Tibial nerve (tissue), 4 donors: ENCODE data around the gene SPDYE17. TPM values are rescaled to one million over a fixed set of nuclear protein-coding genes. Genes with fewer than 3 reads are reported as not detected.
"Not testable (repeated sequence)": the region's sequence is repeated elsewhere in the genome, so short reads cannot be mapped to it uniquely, and the experiment has no call there.

Experiments
- DNase-seq, 2 donors: peaks; one replicate each; pipeline ENCODE4 v3.0.0-alpha.2; 2019; ENCODE audit warnings: low spot score in 2 of 2
- H3K27ac ChIP-seq, 4 donors: fragments of 200-600 bp; sonication (generic) in 3 of 4; one replicate each; pipeline ENCODE4 v1.5.1; 2017 to 2019; ENCODE audit warnings: mild to moderate bottlenecking in 1 of 4
- H3K27me3 ChIP-seq, 2 donors: fragments of 200-600 bp; sonication (generic) in 1 of 2; one replicate each; pipeline versions ENCODE4 v1.5.1 to v1.6.0; 2017 to 2019
- H3K36me3 ChIP-seq, 3 donors: fragments of 200-600 bp; sonication (generic); one replicate each; pipeline ENCODE4 v1.5.1; 2018 to 2019
- H3K4me1 ChIP-seq, 4 donors: fragments of 200-600 bp; sonication (generic) in 3 of 4; one replicate each; pipeline ENCODE4 v1.5.1; 2017 to 2019
- H3K4me3 ChIP-seq, 4 donors: fragments of 200-600 bp; sonication (generic) in 3 of 4; one replicate each; pipeline ENCODE4 v1.5.1; 2017 to 2019; ENCODE audit warnings: mild to moderate bottlenecking in 1 of 4, moderate library complexity in 1 of 4
- H3K9me3 ChIP-seq, 4 donors: fragments of 200-600 bp; sonication (generic) in 3 of 4; one replicate each; pipeline ENCODE4 v1.5.1; 2017 to 2019
- WGBS, 2 donors: methylation state at CpG; one replicate each; pipeline ENCODE4 v1.1.5; 2018; 5-methylcytosine and 5-hydroxymethylcytosine counted together
- total RNA-seq, 4 donors: library from RNA; depleted of rRNA; stranded (reverse); fragments of >200 nt; gene quantifications; one replicate each; pipeline ENCODE4 v1.1.0, GENCODE V29; 2016

Gene SPDYE17, protein sequence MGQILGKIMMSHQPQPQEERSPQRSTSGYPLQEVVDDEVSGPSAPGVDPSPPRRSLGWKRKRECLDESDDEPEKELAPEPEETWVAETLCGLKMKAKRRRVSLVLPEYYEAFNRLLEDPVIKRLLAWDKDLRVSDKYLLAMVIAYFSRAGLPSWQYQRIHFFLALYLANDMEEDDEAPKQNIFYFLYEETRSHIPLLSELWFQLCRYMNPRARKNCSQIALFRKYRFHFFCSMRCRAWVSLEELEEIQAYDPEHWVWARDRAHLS
- not detected for total RNA-seq

GRCh38 chr7:77032261-77032660 lies at the start of gene SPDYE17:
Gene SPDYE17 (minus strand): TSS chr7:77032361. CDS start chr7:77030570, 1,791 bp downstream.
- not testable (repeated sequence) for H3K27me3 ChIP-seq, H3K36me3 ChIP-seq, H3K27ac ChIP-seq, DNase-seq, H3K9me3 ChIP-seq, H3K4me3 ChIP-seq, H3K4me1 ChIP-seq
- 88 to 91% methylated on average over 8 of the region's 8 CpGs for WGBS, 2 donors

- DNase-seq, H3K36me3 ChIP-seq, H3K4me1 ChIP-seq, H3K4me3 ChIP-seq, H3K27ac ChIP-seq, H3K9me3 ChIP-seq, H3K27me3 ChIP-seq: not testable (repeated sequence)
- WGBS, 2 donors, result 74 to 78% methylated on average over 2 of the region's 2 CpGs
Measured at GRCh38 chr7:77080236-77080635, 48.1 kb upstream of the SPDYE17 start.

DNA sequence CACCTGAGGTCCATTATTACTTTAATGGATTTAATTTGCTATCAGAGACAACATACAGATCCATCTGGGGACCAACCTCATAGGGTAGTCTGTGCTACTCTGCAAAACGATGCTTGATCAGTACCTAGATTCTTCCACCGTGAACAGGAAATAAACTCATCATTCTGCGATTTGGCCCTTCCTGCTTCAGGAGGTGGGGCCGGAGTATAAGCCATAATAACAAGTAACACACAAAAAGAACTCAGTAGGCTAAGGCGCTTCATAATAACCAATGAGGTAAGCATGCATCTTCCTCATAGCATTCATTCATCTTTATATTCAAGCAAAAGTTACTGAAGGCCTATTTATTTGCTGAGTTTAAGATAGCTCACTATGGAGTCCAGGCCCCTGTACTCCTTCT lies 47.5 kb upstream of the SPDYE17 start:
- H3K27ac ChIP-seq, H3K27me3 ChIP-seq, DNase-seq, H3K9me3 ChIP-seq, H3K36me3 ChIP-seq, H3K4me3 ChIP-seq, H3K4me1 ChIP-seq: not testable (repeated sequence)
- 83 to 88% methylated on average over 5 of the region's 5 CpGs for WGBS, 2 donors

DNA sequence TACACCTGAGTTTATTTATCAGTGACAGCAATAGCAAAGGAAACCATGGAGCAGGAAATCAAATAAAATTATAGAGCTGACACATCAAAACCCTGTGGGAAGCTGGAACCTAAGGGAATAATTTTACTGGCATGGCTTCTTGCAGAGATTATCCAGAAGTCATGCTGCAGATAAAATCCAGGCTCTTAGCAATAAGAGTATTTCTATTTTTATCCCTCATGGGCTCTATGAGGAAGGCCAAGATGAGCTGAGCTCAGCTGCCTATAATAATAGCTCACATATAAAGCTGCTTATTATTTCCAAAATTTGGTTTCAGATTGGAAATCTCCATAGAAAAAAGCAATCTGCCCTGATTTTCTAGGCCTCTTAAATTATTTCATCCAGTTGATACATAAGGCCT lies 47.0 kb upstream of the SPDYE17 start:
- H3K4me1 ChIP-seq, H3K36me3 ChIP-seq, DNase-seq, H3K27ac ChIP-seq, H3K4me3 ChIP-seq, H3K9me3 ChIP-seq, H3K27me3 ChIP-seq: not testable (repeated sequence)

DNA sequence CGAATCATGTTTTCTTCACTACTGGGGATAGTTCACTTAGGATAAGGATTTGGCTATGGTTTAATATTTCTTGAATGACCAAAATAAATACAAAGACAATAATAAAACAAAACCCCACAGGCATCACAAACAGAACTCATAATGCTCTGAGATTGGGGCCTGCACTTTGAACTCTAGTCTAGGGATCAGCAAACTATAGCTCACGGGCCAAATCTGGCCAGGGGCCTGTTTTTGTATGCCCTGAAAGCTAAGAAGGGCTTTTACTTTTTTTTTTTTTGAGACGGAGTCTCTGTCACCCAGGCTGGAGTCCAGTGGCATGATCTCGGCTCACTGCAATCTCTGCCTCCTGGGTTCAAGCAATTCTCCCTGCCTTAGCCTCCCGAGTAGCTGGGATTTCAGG lies 44.9 kb upstream of the SPDYE17 start:
- not testable (repeated sequence) for DNase-seq, H3K9me3 ChIP-seq, H3K27me3 ChIP-seq, H3K4me1 ChIP-seq, H3K36me3 ChIP-seq, H3K4me3 ChIP-seq, H3K27ac ChIP-seq
- WGBS, 2 donors, result 79 to 88% methylated on average over 5 of the region's 5 CpGs

DNA sequence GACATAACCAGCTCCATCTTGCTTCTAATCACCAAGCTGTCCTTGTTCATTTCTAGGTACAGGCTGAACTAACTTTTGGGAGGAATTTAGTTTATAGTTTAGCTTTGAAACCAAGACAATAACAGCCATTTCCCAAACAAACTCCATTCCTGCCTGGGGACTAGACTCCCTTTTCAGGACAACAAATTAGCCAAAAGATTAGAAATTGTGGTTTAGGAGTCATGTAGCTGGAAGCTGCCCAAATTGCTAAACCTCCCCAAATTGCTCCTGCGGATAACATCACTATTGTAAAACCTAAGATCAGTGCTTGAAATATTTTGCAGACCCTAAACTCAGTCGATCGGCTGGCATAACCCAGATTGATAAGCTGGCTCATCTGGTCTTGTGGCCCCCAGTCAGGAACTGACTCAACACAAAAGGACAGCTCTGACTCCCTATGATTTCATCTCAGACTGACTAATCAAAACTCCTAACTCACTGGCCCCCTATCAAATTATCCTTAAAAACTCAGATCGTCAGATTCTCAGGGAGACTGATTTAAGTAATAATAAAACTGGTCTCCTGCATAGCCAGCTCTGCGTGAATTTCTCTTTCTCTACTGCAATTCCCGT lies 42.7 kb upstream of the SPDYE17 start:
- not testable (repeated sequence) for H3K4me3 ChIP-seq, H3K36me3 ChIP-seq, DNase-seq, H3K27me3 ChIP-seq, H3K4me1 ChIP-seq, H3K27ac ChIP-seq, H3K9me3 ChIP-seq
- WGBS, 2 donors, result 100% methylated on average over 1 to 2 of the region's 6 CpGs

GRCh38 chr7:77071108-77071507 lies 38.9 kb upstream of the SPDYE17 start:
- not testable (repeated sequence) for H3K4me1 ChIP-seq, H3K27me3 ChIP-seq, H3K27ac ChIP-seq, H3K9me3 ChIP-seq, DNase-seq, H3K4me3 ChIP-seq
- H3K36me3 ChIP-seq, result peaks cover 0 to 12% (median 0%) of the 10 kb centered on the region in 3 donors
- WGBS, 2 donors, result 93 to 100% methylated on average over 5 to 6 of the region's 6 CpGs

GRCh38 chr7:77065869-77066268 lies 33.7 kb upstream of the SPDYE17 start:
- DNase-seq, H3K27me3 ChIP-seq, H3K4me1 ChIP-seq, H3K4me3 ChIP-seq, H3K27ac ChIP-seq, H3K9me3 ChIP-seq: not testable (repeated sequence)
- 87 to 95% methylated on average over 7 of the region's 7 CpGs for WGBS, 2 donors
- H3K36me3 ChIP-seq, result peaks cover 0 to 24% (median 0%) of the 10 kb centered on the region in 3 donors

- not testable (repeated sequence) for H3K27ac ChIP-seq, H3K4me3 ChIP-seq, H3K4me1 ChIP-seq, DNase-seq, H3K9me3 ChIP-seq, H3K27me3 ChIP-seq
- 82 to 91% methylated on average over 4 of the region's 4 CpGs for WGBS, 2 donors
- peaks cover 0 to 25% (median 0%) of the 10 kb centered on the region in 3 donors for H3K36me3 ChIP-seq
Measured at GRCh38 chr7:77063732-77064131, 31.6 kb upstream of the SPDYE17 start.

DNA sequence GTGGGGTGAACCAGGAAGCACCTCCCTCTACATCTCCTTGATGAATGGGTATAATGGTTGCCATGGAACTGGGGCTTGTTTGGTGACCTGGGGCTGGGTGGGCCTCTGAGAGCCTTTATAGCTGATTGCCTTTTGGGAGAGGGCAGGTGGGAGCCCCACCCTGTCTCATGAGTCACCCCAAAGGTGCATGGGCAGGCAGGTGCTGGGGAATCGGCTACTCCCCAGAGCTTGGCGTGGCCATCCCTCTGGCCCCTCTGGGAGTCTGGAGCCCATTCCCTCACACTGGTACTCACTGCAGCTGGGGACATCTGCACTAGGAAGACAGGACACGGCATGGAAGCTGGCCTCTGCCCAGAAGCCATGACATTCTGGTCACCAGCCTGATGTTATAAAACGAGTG lies 30.4 kb upstream of the SPDYE17 start, which contains the start of gene SPDYE18:
Gene SPDYE18, minus strand, starts transcription at position 2 of the 400 bp plus-strand sequence. CDS start 2,046 bp downstream, outside the sequence.
- H3K27ac ChIP-seq, H3K4me1 ChIP-seq, H3K9me3 ChIP-seq, DNase-seq, H3K4me3 ChIP-seq, H3K27me3 ChIP-seq: not testable (repeated sequence)
- H3K36me3 ChIP-seq, result peaks cover 0 to 25% (median 0%) of the 10 kb centered on the region in 3 donors
- 92 to 100% methylated on average over 1 to 2 of the region's 4 CpGs for WGBS, 2 donors

DNA sequence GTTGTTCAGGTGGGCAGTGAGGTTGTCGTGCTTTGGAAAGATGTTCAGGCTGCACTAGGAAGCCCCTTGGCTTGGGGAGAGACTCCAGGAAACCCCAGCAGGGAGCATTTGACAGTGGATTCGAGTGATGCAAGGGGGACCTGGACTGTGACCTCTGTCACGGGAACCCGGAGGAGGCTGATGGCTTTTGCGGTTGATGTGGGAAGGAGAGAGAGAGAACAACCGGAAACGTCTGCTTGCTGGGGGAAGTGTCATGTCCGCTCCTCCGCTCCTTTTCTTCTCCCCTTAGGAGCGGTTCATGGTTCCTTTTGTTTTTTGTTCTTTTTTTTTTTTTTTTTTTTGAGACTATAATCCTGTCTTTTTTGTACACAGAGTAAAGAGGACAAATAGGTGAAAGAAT lies 5.8 kb downstream of the SPDYE17 start:
- not testable (repeated sequence) for H3K27me3 ChIP-seq, DNase-seq, H3K4me3 ChIP-seq, H3K27ac ChIP-seq, H3K4me1 ChIP-seq, H3K36me3 ChIP-seq, H3K9me3 ChIP-seq
- 80 to 90% methylated on average over 3 to 8 of the region's 10 CpGs for WGBS, 2 donors

GRCh38 chr7:77010074-77010680 lies 22.0 kb downstream of the SPDYE17 start:
- H3K4me3 ChIP-seq, H3K27ac ChIP-seq, H3K4me1 ChIP-seq, H3K36me3 ChIP-seq, H3K9me3 ChIP-seq, H3K27me3 ChIP-seq, DNase-seq: not testable (repeated sequence)
- 39 to 45% methylated on average over 7 to 12 of the region's 16 CpGs for WGBS, 2 donors
